ENCODE measurements around the gene ELMO1.

DNA sequence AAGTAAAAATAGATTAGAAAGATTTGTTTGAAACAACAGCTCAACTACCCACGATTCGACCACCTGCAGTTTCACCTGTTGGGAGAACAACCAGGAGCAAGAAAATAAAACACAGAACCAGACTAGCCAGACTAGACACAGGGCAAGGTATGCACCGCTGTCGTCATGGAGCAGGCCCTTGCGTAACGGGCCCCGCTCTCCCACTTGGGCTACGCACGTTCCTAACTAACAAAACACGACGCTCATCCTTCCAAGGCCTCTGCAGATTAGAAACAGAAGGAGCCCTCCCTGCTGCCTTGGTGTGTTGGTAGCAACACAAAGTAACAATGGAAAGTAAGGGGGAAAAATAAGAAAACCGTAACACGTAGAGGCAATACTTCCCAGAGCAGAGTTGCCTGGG is 45.1 kb upstream of the ELMO1 start:
- TF ChIP-seq CEBPB (IDR thresholded peaks at IDR 0.05; ENCODE audit: borderline replicate concordance in 1 of 2, low read depth in 2 of 2, low read length in 2 of 2) (no peak), E2F4 (IDR thresholded peaks at IDR 0.05; ENCODE audit: low read depth, low read length) (no peak), SRF (IDR thresholded peaks at IDR 0.05; ENCODE audit: low read depth in 2 of 2, low read length in 2 of 2) (no peak), FOXM1 (IDR thresholded peaks at IDR 0.05; ENCODE audit: low read depth, low read length) (no peak), CTCF (IDR thresholded peaks at IDR 0.05 in 2 of 3, conservative IDR thresholded peaks at IDR 0.05 in 1 of 3; ENCODE audit: control insufficient read depth in 2 of 3, extremely low read depth in 1 of 3, insufficient read depth in 1 of 3, low read depth in 3 of 3, low read length in 3 of 3) (no peak), EP300 (IDR thresholded peaks at IDR 0.05; ENCODE audit: borderline replicate concordance in 1 of 2, control insufficient read depth in 1 of 2, low read depth in 2 of 2, low read length in 2 of 2) (no peak), RAD21 (IDR thresholded peaks at IDR 0.05; ENCODE audit: insufficient read depth, low read depth, low read length) (no peak), BHLHE40 (IDR thresholded peaks at IDR 0.05; ENCODE audit: borderline replicate concordance in 1 of 2, low read depth in 2 of 2, low read length in 1 of 2) (no peak), EZH2 (IDR thresholded peaks at IDR 0.05; ENCODE audit: borderline replicate concordance, control insufficient read depth, low read depth, low read length) (no peak), POLR2AphosphoS5 (IDR thresholded peaks at IDR 0.05; ENCODE audit: low read length) (no peak), SPI1 (IDR thresholded peaks at IDR 0.05; ENCODE audit: borderline replicate concordance, insufficient read depth, low read depth, low read length) (no peak), NFYB (IDR thresholded peaks at IDR 0.05; ENCODE audit: insufficient read depth, low read depth, low read length) (no peak), ASH2L (IDR thresholded peaks at IDR 0.05; ENCODE audit: borderline replicate concordance, low read depth) (no peak)
- TF ChIP-seq, protein P1, sequence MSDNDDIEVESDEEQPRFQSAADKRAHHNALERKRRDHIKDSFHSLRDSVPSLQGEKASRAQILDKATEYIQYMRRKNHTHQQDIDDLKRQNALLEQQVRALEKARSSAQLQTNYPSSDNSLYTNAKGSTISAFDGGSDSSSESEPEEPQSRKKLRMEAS (IDR thresholded peaks at IDR 0.05; ENCODE audit: low read depth, low read length), result no peak

All from GM12878 (cell line).